ENCODE data around the gene MSANTD2.

DNA sequence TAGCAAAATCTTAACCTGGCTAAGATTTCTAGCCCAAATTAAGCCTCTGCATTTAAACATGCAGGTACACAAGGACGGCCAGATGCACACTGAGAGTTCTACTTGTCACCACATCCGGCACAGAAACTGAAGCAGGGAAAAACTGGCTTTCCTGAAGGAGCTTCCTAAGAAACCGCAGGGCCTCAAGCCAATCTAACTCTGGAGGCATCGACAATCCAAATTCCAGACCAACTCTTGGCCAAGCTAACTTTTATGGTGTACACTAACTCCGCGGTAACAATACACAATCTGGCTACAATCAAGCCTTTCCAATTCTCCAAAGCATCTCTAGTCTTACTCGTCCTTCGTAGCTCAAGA is 1.2 kb downstream of the MSANTD2 start:
- TF ChIP-seq, protein P1, sequence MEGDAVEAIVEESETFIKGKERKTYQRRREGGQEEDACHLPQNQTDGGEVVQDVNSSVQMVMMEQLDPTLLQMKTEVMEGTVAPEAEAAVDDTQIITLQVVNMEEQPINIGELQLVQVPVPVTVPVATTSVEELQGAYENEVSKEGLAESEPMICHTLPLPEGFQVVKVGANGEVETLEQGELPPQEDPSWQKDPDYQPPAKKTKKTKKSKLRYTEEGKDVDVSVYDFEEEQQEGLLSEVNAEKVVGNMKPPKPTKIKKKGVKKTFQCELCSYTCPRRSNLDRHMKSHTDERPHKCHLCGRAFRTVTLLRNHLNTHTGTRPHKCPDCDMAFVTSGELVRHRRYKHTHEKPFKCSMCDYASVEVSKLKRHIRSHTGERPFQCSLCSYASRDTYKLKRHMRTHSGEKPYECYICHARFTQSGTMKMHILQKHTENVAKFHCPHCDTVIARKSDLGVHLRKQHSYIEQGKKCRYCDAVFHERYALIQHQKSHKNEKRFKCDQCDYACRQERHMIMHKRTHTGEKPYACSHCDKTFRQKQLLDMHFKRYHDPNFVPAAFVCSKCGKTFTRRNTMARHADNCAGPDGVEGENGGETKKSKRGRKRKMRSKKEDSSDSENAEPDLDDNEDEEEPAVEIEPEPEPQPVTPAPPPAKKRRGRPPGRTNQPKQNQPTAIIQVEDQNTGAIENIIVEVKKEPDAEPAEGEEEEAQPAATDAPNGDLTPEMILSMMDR (IDR thresholded peaks at IDR 0.05; ENCODE audit: insufficient read depth, low read depth, low read length) = no peak
- TF ChIP-seq EZH2 (IDR thresholded peaks at IDR 0.05; ENCODE audit: insufficient read depth, low read length) = no peak
